Measurements from ENCODE around the gene MROH7.

GRCh38 chr1:54610601-54611580, 30.7 kb upstream of the MROH7 start:
- TF ChIP-seq, protein P1, sequence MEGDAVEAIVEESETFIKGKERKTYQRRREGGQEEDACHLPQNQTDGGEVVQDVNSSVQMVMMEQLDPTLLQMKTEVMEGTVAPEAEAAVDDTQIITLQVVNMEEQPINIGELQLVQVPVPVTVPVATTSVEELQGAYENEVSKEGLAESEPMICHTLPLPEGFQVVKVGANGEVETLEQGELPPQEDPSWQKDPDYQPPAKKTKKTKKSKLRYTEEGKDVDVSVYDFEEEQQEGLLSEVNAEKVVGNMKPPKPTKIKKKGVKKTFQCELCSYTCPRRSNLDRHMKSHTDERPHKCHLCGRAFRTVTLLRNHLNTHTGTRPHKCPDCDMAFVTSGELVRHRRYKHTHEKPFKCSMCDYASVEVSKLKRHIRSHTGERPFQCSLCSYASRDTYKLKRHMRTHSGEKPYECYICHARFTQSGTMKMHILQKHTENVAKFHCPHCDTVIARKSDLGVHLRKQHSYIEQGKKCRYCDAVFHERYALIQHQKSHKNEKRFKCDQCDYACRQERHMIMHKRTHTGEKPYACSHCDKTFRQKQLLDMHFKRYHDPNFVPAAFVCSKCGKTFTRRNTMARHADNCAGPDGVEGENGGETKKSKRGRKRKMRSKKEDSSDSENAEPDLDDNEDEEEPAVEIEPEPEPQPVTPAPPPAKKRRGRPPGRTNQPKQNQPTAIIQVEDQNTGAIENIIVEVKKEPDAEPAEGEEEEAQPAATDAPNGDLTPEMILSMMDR (IDR thresholded peaks at IDR 0.05) = no peak
- TF ChIP-seq POLR2AphosphoS5 (IDR thresholded peaks at IDR 0.05) (no peak), POLR2A (IDR thresholded peaks at IDR 0.05; ENCODE audit: low read depth) (no peak)

Data from esophagus muscularis mucosa (tissue), 3 donors.